HG03442 (cell line): Measurements from ENCODE around the gene ELK3.

Experiments
- ATAC-seq: cut with Tn5 transposase; IDR thresholded peaks from one replicate; pipeline ENCODE4 v1.9.1; 2021; ENCODE audit warnings: mild to moderate bottlenecking, moderate library complexity; ENCODE audit not compliant: unreplicated experiment

ELK3 gene

DNA sequence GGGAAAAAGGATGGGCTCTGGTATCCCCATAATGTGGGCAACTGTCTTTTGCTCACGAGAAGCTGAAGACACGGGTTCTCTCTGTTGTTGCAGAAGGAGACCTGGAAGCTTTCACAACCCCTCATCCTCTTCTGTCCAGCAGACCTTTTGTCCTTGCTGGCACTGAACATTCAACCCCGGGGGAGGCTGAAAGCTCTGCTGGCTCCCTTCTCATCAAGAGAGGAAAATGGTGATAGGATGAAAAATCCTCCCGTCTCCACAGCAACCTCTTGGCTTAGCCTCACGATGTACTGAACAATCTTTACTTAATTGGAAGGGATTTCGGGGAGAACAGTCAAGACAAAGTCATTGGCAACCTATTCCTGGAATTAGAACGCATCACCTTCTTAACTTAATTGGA lies 39.0 kb downstream of the ELK3 start:
- ATAC-seq, result no peak

DNA sequence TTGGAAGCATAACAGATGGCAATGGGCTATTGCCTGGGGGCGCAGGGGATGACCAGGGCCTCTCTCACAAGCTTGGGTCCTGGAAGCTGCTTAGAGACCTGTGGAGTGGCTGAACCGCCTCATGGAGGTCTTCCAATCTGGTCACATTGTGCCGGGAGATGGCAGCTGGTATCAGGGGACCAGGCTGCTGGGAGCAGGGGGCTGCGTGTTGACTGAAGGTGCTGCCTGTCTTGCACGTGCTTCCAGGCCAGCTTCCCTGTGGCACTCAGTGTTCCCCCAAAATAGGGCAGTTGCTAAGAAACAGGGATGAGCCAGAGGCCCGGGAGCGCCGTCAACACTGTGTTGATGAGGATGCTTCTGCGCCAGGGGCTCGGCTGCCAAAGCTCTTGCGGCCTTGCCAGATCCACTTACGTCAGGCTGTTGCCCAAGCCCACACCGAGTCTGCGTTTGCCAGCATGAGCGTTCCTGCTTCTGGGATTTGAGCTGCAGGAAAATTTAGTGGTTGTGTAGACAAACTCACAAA lies 39.8 kb downstream of the ELK3 start:
- no peak for ATAC-seq

DNA sequence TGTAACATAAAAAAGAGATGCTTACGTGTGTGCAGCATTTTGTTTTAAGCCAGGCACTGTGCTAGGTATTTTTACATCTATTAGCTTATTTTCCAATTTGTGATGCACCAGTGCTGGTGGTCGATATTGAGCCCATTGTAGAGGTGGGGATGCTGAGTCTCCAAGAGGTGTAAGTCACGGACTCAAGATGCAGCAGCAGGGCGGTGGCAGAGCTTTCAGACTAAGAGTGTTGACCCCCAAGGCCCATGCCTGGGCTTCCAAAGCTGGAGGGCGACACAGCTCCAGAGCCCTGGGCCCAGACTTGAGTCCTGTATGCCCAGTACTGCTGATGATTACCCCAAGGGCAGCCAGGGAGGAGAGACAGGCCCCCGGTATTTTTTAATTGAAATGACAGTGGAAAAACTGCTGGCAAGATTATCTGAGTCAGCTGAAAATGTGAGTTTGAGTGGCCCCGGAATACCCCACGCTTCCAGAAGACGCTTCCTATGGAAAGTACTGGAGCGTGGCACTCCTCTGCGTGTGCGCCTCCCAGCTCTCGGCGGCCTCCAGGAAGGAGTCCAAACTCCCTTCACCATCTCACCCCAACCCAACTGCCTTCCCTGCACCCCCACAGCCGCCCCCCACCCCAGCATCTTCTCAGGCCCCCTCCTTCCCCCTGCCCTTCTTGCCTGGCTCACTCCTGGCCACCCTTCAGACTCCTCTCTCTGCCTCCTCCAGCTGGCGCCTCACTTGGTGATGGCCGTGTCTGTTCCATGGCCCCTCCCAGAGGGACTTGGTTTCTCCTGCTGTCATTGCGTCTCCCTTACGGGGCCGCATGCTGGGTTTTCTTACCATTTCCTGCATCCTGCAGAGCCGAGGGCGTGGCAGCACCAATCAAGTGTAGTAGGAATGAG lies 40.7 kb downstream of the ELK3 start:
- ATAC-seq, result no peak

DNA sequence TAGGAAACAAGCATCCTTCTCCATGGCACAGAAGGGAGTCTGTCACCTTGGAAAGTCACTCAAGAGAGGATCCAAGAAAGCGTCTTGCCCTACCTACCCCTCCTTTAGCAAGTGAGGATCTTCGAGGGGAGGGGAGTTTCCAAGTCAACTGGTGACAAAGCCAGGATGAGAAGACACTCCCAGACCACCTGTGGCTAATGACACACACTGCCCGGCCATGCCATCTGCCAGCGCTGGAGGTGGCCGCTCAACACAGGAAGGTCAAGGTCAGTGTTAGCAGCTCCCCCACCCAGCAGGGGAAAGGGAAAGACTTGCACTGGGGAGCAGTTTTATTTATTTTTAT lies 41.3 kb downstream of the ELK3 start:
- ATAC-seq, result no peak

DNA sequence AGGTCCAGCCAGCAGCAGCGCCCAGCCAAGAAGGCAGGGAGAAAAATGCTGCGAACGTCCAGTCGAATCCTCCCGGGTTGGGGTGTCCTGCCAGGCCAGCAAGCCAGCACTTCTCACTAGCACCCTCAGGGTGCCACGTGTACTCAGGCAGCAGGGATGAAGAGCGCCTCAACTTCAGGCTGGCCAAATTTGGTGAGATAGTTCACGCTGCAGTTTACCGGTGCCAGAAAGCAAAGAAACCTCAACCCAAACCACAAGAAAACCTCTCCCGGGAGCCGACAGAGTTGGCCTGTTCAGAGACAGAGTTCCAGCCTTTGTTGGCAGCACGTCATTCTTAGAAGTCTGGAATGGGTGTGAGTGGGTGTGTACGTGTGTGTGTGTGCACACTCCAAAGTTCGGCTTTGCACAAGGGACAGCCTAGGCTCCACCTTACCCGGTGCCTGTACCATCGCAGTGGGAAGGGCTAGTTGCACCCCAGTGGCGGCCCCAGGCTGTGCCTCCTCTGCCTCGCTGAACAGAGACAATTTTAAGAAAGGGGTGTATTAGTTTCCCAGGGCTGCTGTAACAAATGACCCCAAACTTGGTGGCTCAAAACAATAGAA lies 42.1 kb downstream of the ELK3 start:
- no peak for ATAC-seq

DNA sequence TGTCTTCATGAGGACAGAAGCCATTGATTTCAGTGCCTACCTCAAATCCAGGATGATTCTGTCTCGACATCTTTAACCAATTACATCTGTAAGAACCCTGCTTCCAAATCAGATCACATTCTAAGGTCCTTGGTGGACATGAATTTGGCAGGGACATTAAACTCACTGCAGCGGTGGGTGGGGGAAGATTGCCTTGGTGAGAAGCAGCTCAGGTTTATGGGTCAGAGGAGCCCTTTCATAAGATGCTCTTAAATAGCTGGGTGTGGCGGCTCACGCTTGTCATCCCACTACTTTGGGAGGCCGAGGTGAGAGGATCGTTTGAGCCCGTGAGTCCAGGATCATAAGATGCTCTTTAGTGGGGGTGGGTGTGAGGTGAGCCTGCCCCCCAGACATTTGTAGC lies 42.9 kb downstream of the ELK3 start:
- ATAC-seq, result no peak

DNA sequence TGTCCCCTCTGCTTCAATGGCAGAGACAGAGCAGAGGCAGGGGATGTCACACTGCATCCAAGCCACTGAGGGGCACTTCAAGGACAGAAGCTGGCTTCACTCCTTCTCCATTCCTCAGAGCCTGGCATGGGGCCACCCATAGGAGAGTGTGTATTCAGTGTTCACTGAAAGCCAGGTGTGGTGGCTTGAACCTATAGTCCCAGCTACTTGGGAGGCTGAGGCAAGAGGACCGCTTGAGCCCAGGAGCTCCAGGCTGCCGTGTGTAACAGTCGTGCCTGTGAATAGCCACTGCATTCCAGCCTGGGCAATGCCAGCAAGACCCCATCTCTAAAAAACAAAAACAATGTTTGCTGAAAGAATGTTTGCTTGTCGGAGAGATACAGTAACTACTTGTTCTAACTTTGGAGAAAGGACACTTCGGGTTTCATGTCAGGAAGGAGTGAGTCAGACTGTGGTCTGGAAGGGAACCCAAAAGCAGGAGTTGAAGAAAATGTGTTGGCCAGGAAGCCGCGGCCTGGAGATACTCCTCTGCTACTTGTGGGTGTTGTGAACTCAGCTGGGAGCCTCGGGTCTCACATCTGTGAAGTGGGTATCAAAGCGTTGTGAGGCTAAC lies 43.4 kb downstream of the ELK3 start:
- ATAC-seq, result no peak

DNA sequence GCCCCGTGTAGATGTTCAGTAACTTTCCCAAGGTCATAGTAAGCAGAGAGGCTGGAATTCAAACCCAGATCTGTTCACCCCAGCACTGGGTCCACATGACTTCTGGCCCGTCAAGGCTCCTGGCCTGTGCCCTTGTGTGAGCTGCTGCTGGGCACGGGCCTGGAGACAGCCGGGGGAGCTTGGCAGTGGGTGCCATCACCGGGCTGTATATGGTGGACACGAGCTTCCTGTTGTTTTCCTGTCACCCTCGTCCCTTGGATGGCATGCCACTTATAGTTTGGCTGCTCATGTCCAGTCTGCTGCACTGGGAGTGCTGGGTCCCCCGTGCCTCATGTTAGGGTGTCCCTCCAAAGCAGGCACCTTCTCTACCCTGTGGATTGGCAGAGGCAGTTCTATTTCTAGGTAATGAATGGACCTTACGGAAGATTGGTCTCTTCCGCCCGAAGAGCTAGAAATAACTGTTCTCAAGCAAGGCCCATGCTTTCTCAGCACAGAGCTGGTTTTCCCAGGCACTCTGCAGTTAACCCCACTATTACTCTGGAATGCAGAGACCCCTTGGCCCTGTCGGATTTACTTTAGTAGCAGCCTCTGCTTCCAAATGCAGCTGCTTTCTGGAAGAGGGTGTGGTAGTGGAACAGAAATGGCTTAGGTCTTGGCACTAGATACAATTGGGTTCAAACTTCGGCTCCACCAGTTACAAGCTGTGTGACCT lies 44.3 kb downstream of the ELK3 start:
- no peak for ATAC-seq

DNA sequence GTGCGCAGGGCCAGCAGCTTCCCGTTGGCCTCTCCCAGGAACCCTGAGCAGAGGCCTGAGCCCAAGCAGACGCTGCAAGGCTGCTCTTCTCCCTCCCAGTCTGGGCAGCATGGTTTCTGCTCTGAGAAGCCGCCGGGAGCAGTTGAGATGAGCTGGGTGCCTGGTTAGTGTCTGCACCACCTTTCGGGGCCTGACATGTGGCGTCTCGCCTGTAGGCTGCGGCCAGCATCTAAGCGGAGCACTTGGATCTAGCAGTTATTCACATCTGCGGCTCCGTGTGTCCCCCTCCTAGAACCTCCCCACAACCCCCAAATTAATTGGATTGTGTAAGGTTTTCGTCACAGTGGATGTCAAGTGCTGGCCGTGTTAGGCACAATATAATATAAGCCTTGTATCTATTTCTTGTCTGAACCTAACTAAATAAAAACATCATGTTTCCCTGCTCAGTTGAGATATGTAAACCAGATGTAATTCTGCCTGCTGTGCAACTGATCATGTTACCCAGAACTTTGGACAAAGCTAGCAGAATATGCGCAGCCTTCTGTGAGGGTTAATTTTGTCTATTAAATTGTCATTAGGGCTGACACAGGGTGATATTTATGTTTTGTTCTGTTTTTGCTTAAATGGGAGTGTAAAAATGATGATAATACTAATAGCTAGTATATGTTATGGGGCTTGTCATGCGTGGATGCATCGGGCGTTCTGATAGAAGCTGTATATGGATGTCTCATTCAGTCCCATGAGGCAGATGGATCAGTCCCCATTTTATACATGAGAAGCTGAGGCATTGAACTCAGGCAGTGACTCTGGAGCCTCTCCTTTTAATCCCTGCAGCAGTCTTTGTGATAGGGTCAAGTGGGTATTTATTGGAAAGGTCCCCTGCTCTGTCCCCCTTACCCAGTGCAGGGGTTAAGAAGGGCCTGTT lies 45.8 kb downstream of the ELK3 start:
- no peak for ATAC-seq

DNA sequence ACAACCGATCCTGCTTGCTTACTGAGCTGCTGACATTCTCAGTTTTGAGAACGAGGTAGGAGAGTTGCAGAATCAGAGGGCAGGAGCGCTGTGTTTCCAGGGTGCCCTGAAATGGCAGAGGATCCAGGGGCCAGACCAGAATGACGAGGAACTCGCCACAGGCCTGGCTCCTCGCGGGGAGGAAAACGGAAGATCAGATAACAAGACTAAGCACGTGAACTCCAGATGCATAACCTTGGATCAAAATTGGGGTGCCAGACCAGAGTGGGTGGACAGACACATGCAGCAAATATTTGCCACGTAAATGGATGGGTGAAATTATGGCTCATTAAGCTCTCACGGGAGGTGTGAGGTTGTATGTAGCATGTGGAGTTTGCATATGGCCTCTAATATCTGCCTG lies 46.5 kb downstream of the ELK3 start:
- no peak for ATAC-seq

DNA sequence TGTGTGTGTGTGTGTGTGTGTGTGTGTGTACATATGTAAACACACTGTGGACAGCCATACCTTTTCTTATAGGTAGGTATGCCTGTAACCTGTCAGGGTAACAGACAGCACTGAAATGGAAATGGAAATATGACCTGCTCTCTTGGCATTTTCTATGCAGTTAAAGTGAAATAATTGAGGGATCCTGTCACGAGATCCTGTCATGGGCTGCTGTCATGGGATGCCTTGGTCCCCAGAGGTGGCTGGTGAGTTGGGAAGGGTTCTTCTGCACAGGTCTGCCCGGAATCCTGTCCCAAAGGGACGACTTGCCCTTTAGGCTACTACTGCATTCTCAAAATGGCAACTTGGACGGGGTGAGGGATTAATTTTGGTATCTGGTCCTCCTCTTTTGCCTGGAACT lies 47.3 kb downstream of the ELK3 start:
- ATAC-seq, result no peak

DNA sequence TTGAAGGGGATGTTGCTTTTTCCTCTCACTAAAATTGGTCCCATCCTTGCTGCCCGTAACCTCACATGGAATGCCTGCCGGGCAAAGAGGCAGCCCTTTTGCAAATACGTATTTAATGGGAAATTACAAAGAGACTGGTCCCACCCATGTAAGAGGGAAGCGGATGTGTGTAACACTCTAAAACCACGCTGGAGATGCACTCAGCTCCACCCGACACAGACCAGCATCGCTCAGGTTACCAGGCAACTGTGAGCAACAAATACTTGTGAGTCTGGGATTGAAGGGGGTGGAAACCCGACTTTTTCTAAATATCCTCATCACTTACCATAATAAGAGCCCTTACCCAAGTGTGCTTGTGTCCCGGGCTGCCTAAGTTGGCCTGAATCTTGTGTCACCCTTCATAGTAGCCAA lies 47.7 kb downstream of the ELK3 start:
- no peak for ATAC-seq

DNA sequence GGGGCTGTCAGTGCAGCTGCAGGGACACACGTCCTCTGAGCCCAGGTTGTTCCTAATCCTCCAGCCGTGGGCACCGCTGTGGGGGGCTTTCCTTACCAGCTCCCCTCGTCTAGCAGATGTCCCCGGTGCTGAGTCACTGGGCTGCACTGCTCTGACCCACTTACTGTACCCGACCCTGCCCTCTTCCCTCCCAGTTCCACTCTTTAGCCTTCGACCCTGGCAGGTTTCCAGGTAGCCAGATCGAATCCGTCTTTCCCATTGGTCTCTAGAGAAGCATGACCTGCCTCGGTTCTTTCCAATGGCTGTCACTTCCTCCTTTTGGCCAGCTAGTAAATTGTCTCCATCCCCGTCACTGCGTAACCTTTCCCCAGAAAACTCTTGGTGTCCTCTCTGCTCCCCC lies 48.4 kb downstream of the ELK3 start:
- ATAC-seq, result no peak

DNA sequence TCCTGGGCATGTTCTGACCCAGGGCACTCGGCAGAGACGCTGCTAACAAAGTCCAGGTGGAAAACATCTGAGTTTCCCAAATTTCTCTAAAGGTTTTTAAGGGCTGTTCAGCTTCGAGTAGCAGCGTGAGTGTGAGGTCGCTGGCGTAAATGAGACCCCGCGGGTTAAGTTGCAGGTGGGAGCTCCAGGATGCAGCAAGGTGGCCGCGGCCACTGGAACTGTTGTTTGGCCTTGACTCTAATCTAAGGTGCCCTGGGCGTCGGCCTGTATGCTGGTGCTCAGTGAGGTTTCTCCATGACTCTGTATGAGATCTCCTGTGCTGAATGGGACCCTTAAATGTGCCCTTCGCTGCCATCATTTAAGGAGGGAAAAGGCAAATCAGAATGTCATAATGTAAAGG lies 50.7 kb downstream of the ELK3 start:
- no peak for ATAC-seq

DNA sequence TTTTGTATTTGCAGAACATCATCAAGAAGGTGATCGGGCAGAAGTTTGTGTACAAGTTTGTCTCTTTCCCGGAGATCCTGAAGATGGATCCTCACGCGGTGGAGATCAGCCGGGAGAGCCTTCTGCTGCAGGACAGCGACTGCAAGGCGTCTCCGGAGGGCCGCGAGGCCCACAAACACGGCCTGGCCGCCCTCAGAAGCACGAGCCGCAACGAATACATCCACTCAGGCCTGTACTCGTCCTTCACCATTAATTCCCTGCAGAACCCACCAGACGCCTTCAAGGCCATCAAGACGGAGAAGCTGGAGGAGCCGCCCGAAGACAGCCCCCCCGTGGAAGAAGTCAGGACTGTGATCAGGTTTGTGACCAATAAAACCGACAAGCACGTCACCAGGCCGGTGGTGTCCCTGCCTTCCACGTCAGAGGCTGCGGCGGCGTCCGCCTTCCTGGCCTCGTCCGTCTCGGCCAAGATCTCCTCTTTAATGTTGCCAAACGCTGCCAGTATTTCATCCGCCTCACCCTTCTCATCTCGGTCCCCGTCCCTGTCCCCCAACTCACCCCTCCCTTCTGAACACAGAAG lies 52.8 kb downstream of the ELK3 start:
- ATAC-seq, result no peak

DNA sequence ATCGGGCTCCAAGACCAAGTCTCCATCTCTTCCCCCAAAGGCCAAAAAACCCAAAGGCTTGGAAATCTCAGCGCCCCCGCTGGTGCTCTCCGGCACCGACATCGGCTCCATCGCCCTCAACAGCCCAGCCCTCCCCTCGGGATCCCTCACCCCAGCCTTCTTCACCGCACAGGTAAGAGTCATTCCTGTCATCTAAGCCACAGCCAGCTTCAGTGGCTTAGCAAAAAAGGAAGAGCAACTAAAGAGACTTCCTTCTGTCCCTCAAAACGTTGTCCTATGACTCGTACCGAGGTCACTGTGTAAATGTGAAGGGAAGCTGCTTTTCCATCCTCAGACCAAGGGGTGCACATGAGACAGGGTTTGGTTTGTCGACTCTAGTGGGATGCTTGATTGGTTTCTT lies 53.4 kb downstream of the ELK3 start:
- no peak for ATAC-seq

DNA sequence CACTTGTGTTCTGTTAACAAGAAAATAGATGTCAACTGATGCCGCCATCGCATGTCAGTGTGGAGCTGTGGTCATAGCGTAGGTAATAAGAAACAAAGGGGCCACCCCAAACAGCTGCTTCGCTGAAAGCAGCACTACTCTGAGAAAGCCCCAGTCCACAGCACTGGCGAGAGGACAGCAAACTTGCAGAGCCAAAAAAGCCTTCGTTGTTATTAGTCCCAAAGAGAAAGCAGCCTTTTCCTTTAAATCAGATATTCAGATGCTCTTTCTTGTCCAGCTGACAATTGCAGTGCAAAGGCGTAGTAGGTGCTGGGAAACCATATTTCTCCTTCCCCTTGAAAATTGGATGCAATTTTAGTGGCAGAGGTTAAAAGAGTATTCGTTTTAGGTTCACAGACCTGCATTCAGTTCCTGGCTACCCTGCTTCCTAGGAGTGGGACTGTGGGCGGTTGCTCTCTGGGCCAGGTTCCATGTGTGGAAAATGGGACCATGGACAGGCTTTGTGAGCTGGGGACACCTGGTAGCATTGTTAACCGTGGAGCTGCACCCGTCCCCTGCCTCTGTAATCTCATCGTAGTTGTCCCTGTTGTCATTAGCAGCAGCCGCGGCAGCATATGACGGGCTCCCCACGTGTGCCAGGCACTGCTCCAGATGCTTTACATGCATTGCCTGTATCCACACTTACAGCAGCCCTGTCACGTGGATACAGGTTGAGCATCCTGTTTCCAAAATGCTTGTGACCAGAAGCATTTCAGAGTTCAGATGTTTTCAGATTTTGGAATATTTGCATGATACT lies 54.2 kb downstream of the ELK3 start:
- no peak for ATAC-seq

DNA sequence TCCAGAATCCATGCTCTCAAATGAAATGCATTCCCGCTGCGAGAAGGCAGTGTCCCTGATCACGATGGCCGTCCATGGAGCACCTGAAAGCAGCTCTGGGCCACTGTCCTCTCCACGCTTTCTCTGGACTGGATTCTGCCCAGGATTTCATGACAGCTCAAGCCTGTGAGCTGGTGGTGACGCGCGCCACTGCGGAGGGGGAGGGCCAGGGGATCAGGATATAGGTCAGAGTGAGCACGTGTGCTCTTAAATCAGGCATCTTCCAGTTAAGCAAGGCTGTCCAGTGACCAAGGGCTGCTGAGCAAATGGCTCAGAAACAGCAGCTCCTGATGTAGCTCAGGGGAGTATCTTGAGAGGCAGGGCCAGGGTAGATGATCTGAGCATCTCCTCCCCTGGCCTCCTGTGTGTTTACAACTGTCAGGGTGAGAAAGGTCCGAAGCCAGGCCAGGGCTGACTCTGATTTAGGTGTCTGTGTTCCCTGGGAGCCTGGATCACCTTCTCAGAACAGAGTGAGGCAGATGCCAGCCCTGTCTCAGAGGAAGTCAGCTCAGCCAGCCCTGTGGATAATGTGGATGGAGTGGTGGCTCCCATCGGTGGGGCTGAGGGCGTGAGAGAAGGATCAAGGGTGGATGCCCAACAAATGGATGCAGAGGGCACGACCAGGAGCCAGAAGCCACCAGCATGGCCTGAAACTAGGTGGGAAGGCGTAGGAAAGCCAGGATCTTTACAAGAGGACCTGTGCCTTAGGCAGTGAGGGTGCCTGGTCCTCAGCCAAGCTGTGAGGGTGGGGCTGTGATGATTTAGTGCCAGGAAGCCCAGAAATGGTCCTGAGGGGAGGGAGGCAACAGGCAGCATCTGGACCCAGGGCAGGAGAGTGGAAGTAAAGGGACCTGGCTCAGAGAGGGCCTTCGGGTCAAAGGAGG lies 55.3 kb downstream of the ELK3 start:
- ATAC-seq, result no peak
